HS-5 (cell line): ENCODE measurements around the gene UGGT1.

Experiments used
- DNase-seq: peaks from one replicate; pipeline ENCODE4 v3.0.0-alpha.2; 2012; ENCODE audit warnings: low read depth

UGGT1 gene

GRCh38 chr2:128227862-128228261 is 136.9 kb downstream of the UGGT1 start:
- no peak for DNase-seq

DNA sequence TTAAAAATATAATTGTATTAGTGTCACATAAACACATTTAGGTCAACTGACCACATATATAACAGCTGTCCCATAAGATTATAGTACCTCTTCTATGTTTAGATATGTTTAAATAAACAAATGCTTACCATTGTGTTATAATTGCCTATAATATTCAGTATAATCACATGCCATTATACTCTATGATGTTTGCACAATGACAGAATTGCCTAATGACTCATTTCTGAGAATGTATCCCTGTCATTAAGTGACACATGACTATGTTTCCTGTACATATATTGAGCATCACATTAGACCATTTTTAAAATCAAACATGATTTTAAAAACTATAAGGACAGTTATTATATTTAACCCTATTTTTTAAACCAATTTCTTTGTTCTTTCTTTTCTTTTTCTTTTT is 137.9 kb downstream of the UGGT1 start:
- peak; percentile 19 for DNase-seq

GRCh38 chr2:128232965-128233789 is 142.2 kb downstream of the UGGT1 start:
- peak; percentile 22 for DNase-seq

DNA sequence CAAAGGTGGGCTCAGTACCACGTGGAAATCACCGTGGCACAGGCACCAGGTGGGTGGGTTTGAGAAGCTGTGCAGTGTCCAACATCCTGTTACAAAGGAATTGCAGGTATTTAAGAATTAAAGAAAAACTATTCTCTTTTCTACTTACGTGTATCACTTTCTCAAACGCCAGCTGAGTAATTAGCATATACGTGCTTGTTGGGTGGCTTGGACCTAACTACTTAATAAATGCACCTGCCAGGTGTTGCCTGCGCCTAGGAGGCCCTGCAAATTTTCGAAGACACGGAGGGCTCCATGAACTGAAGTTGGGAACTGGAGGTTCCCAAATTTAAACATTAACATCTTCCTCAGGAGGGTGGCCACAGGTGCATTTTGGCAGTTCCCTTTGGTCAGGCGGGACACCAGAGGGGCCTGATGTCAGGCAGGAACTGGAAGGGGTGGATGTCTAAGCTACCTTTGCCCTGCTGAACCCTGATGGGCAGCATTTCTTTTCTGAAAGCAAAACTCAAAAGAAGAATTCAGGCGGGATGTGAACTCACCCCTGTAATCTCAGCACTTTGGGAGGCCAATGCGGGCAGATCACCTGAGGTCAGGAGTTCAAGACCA is 142.9 kb downstream of the UGGT1 start:
- DNase-seq = peak; percentile 8

GRCh38 chr2:128234613-128235012 is 143.6 kb downstream of the UGGT1 start:
- DNase-seq = no peak

- DNase-seq = no peak
Measured at GRCh38 chr2:128235581-128235980, 144.6 kb downstream of the UGGT1 start.

GRCh38 chr2:128236491-128237035 is 145.6 kb downstream of the UGGT1 start:
- peak; percentile 64 for DNase-seq

DNA sequence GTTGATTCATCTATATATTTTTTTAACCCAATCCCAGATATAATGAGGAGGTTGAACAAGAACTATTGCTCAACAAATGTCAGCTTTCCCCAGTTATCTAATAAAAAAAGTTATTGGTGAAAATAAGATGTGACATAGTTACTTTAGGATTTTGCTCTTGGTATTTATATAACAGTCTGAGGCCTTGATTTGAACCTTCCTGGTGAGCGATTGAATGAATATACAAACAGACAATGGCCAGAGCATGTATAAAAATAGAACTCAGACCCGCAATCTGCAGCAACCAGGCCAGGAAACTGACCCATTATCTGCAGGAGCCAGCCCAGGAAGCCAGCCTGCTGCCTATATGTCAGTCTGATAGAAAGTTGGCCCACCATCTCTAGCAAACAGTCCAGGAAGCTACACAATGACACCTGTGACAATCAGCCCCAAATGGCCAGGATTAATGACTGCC is 146.1 kb downstream of the UGGT1 start:
- DNase-seq = no peak

DNA sequence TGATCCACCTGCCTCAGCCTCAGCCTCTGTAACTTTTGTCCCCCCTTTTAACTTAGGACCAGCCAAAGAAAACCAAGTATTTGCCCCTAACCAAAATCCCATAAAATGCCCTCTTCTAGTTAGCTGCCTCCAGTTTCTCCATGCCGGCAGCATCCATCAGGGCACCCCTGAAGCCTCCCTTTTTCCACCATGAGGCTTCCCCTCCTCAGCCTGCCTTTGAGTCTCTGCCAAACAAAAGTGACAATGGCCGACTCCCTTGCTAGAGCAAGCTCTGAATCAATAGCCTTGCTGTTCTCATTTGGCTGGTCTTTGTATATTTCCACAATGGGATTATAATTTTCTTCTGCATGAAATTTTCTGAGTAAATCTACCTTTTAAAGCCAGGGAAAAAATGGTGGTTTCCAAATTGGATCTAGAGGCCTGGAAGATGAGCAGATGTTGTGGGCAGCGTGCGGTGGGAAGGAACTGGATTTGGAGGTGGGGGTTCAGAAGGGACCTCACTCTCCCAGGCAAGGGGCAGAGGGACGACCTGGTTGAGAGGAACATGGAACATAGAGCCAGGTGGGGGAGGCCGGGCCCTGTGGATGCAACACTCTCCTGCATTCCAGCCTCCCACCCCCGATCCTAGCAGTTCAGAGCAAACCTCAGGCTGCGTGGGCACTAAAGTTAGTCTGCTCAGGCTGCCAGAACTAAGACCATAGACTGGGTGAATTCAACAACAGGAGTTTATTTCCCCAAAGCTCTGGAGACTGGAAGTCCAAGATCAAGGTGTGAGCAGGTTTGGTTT is 147.1 kb downstream of the UGGT1 start:
- DNase-seq = no peak

DNA sequence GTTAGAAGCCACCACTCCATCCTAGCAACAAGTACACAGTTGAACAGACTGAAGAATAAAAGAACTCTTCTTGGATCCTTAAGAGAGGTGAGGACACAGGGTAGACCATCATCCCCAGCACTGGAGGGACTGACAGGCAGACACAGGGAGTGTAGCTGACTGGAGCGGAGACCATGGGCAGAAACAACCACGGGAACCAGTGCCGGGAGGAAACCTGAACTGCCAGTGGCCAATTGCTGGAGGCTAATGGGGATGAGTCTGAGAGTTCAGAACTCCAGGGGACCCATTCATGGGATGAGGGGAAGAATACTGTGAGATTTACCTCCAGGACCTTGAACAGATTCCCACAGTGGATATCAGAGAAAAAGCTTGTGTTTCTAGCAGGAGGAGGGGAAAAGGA is 150.9 kb downstream of the UGGT1 start:
- DNase-seq = no peak
